ENCODE measurements around the gene RALGAPA2. TPM values are rescaled to one million over a fixed set of nuclear protein-coding genes. Genes with fewer than 3 reads are reported as not detected.

The RALGAPA2 gene
- total RNA-seq, 6 experiments from 2014 or later = 2.4 to 3.7 (median 3.2) TPM

GRCh38 chr20:20643927-20644326 is 68.5 kb downstream of the RALGAPA2 start:
- no peak for DNase-seq
- TF ChIP-seq CTCF (IDR thresholded peaks at IDR 0.05) = no peak
- Mint-ChIP-seq H3K4me3 (no peak overlapping the region), H3K27ac (no peak overlapping the region), H3K36me3 (ENCODE audit: low read depth) (no peaks in the 10 kb centered on the region), H3K4me1 (ENCODE audit: low read depth) (no peaks in the 10 kb centered on the region), H3K27me3 (ENCODE audit: insufficient read depth) (no peaks in the 10 kb centered on the region), H3K9me3 (no peaks in the 10 kb centered on the region)

GRCh38 chr20:20641783-20642182 is 70.7 kb downstream of the RALGAPA2 start:
- Mint-ChIP-seq H3K27ac (no peak overlapping the region), H3K4me3 (no peak overlapping the region), H3K4me1 (ENCODE audit: low read depth) (no peaks in the 10 kb centered on the region), H3K36me3 (ENCODE audit: low read depth) (no peaks in the 10 kb centered on the region), H3K9me3 (no peaks in the 10 kb centered on the region), H3K27me3 (ENCODE audit: insufficient read depth) (no peaks in the 10 kb centered on the region)
- DNase-seq = no peak
- TF ChIP-seq CTCF (IDR thresholded peaks at IDR 0.05) = no peak

- Mint-ChIP-seq H3K4me1 (ENCODE audit: low read depth) (no peaks in the 10 kb centered on the region), H3K27me3 (ENCODE audit: insufficient read depth) (no peaks in the 10 kb centered on the region), H3K9me3 (no peaks in the 10 kb centered on the region), H3K36me3 (ENCODE audit: low read depth) (no peaks in the 10 kb centered on the region), H3K4me3 (no peak overlapping the region), H3K27ac (no peak overlapping the region)
- no peak for TF ChIP-seq CTCF (IDR thresholded peaks at IDR 0.05)
- no peak for DNase-seq
Measured at GRCh38 chr20:20638878-20639277, 73.6 kb downstream of the RALGAPA2 start.

GRCh38 chr20:20637998-20638725 is 74.3 kb downstream of the RALGAPA2 start:
- Mint-ChIP-seq H3K4me1 (ENCODE audit: low read depth) (no peaks in the 10 kb centered on the region), H3K27me3 (ENCODE audit: insufficient read depth) (no peaks in the 10 kb centered on the region), H3K9me3 (no peaks in the 10 kb centered on the region), H3K36me3 (ENCODE audit: low read depth) (no peaks in the 10 kb centered on the region), H3K27ac (no peak overlapping the region), H3K4me3 (no peak overlapping the region)
- TF ChIP-seq CTCF (IDR thresholded peaks at IDR 0.05) = no peak
- DNase-seq = no peak

GRCh38 chr20:20635006-20635405 is 77.4 kb downstream of the RALGAPA2 start:
- Mint-ChIP-seq H3K27ac (no peak overlapping the region), H3K36me3 (ENCODE audit: low read depth) (no peaks in the 10 kb centered on the region), H3K27me3 (ENCODE audit: insufficient read depth) (no peaks in the 10 kb centered on the region), H3K4me3 (no peak overlapping the region), H3K4me1 (ENCODE audit: low read depth) (no peaks in the 10 kb centered on the region), H3K9me3 (no peaks in the 10 kb centered on the region)
- no peak for DNase-seq
- TF ChIP-seq CTCF (IDR thresholded peaks at IDR 0.05) = no peak
